Colonic mucosa (tissue), 4 donors: ENCODE data around the gene SPACA5. TPM values are rescaled to one million over a fixed set of nuclear protein-coding genes. Genes with fewer than 3 reads are reported as not detected.
"Not testable (repeated sequence)": the region's sequence is repeated elsewhere in the genome, so short reads cannot be mapped to it uniquely, and the experiment has no call there.

Source experiments
- DNase-seq: peaks from one replicate; pipeline ENCODE4 v3.0.0-alpha.2; 2020
- H3K27ac ChIP-seq: fragments of 200-600 bp; one replicate; pipeline ENCODE4 v1.8.0; 2021
- H3K27me3 ChIP-seq: fragments of 200-600 bp; one replicate; pipeline ENCODE4 v1.8.0; 2021
- H3K36me3 ChIP-seq: fragments of 200-600 bp; one replicate; pipeline ENCODE4 v1.8.0; 2021
- H3K4me1 ChIP-seq: fragments of 200-600 bp; one replicate; pipeline ENCODE4 v1.8.0; 2021; ENCODE audit warnings: mild to moderate bottlenecking
- H3K4me3 ChIP-seq: fragments of 200-600 bp; one replicate; pipeline ENCODE4 v1.8.0; 2021
- H3K9ac ChIP-seq, 2 donors: one replicate each; pipeline ENCODE4 v1.7.0; 2013; ENCODE audit warnings: control low read depth in 2 of 2, low read depth in 2 of 2, low read length in 2 of 2
- H3K9me3 ChIP-seq: fragments of 200-600 bp; one replicate; pipeline ENCODE4 v1.8.0; 2021
- intact Hi-C: fragments of 100-400 bp; cut with DNase I; formaldehyde crosslinking; loops from one replicate; pipeline ENCODE4 v1.14.1; 2022
- total RNA-seq, 2 donors: library from RNA; stranded (reverse); fragmentation: NEBNext Ultra II Directional in 1 of 2; extraction: Animal tissue kit (Norgen Biotek cat#: 25700) in 1 of 2; gene quantifications; one replicate each; pipeline ENCODE4 v1.2.1, GENCODE V29; 2021
- TF ChIP-seq, protein P1 (sequence below): fragments of 200-600 bp; IDR thresholded peaks from one replicate; pipeline ENCODE4 v1.8.0; 2022; ENCODE audit warnings: antibody characterized with exemption, mild to moderate bottlenecking
- donor health status: healthy.
- donor health status: DM: no; HTN: no; CAD: no.
- donor health status: DM: no; HTN: no; CAD: no.

Gene SPACA5
- total RNA-seq, 2 donors from 2014 or later, result not detected

DNA sequence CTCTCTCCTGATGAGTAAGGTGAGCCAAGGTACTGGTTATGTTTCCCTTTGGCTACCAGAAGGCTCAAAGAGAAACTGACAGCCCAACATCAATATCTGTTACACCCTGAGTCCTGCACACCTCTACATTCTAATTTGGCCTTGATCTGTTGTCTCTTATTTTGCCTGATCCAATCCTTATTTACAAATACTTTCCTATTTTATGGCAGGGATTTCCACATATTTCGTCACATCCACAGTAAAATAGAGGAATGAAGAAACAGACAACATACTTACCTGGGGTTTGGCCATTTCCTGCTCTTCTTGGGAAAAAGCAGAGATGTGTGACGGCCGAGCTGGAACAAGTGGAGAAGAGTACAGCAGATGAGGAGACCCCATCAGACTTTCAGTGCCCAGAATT lies 4.5 kb upstream of the SPACA5 start:
- Histone ChIP-seq H3K4me3 (no peak overlapping the region), H3K27me3 (no peaks in the 10 kb centered on the region), H3K4me1 (no peaks in the 10 kb centered on the region), H3K9ac (no peak overlapping the region), H3K36me3 (no peaks in the 10 kb centered on the region), H3K9me3 (no peaks in the 10 kb centered on the region), H3K27ac (no peak overlapping the region)
- TF ChIP-seq, protein P1, sequence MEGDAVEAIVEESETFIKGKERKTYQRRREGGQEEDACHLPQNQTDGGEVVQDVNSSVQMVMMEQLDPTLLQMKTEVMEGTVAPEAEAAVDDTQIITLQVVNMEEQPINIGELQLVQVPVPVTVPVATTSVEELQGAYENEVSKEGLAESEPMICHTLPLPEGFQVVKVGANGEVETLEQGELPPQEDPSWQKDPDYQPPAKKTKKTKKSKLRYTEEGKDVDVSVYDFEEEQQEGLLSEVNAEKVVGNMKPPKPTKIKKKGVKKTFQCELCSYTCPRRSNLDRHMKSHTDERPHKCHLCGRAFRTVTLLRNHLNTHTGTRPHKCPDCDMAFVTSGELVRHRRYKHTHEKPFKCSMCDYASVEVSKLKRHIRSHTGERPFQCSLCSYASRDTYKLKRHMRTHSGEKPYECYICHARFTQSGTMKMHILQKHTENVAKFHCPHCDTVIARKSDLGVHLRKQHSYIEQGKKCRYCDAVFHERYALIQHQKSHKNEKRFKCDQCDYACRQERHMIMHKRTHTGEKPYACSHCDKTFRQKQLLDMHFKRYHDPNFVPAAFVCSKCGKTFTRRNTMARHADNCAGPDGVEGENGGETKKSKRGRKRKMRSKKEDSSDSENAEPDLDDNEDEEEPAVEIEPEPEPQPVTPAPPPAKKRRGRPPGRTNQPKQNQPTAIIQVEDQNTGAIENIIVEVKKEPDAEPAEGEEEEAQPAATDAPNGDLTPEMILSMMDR, result no peak
- intact Hi-C loops, result no loop called here
- DNase-seq, result no peak

DNA sequence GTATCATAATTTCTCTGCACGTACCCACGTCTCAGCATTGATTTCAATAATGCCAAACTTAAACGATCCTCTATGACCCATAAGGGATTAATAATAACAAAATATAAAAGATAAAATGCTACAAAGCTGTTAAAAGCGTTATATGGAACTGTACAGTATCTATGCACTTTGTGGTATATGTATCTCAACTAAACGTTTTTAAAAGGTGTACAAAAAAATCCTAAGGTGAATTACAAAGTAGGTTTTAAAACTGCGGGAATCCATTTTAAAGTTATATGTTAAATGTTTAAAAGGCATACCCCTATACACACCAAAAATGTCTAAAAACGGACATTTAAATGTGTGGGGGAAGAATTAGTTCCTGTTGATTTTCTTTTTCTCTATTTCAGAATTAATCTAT lies 3.9 kb upstream of the SPACA5 start:
- Histone ChIP-seq H3K36me3 (no peaks in the 10 kb centered on the region), H3K9me3 (no peaks in the 10 kb centered on the region), H3K27ac (no peak overlapping the region), H3K4me3 (peak overlapping the region; percentile 40), H3K9ac (peak overlapping the region; percentile 71 to 72), H3K27me3 (no peaks in the 10 kb centered on the region), H3K4me1 (no peaks in the 10 kb centered on the region)
- intact Hi-C loops, result no loop called here
- DNase-seq, result no peak
- TF ChIP-seq, protein P1, result no peak

DNA sequence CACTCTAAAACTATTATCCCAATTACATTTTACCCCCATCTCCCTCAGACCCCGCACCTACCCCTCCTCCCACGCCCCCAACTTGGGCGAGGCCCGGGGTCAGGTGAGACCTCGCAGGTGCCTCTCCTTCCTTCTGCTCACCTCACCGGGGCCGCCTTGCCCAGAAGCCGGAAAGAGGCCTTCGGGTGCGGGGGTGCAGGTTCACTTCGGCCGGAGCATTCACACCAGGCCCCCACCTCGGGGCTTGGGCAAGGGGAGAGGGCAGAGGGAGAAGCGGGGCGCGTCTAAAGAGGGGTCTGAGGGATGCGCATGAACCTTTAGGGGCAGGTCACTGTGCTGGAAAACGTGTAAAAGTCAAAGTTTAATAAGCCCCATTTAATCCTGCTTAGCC lies 3.4 kb upstream of the SPACA5 start:
- DNase-seq, result peak; percentile 26
- intact Hi-C loops, result no loop called here
- TF ChIP-seq, protein P1, result no peak
- no peaks in the 10 kb centered on the region for H3K27me3 ChIP-seq
- no peak overlapping the region for H3K27ac ChIP-seq
- H3K4me1 ChIP-seq, result no peaks in the 10 kb centered on the region
- peak overlapping the region; percentile 71 to 72 for H3K9ac ChIP-seq
- no peaks in the 10 kb centered on the region for H3K36me3 ChIP-seq
- no peaks in the 10 kb centered on the region for H3K9me3 ChIP-seq
- peak overlapping the region; percentile 40 for H3K4me3 ChIP-seq

DNA sequence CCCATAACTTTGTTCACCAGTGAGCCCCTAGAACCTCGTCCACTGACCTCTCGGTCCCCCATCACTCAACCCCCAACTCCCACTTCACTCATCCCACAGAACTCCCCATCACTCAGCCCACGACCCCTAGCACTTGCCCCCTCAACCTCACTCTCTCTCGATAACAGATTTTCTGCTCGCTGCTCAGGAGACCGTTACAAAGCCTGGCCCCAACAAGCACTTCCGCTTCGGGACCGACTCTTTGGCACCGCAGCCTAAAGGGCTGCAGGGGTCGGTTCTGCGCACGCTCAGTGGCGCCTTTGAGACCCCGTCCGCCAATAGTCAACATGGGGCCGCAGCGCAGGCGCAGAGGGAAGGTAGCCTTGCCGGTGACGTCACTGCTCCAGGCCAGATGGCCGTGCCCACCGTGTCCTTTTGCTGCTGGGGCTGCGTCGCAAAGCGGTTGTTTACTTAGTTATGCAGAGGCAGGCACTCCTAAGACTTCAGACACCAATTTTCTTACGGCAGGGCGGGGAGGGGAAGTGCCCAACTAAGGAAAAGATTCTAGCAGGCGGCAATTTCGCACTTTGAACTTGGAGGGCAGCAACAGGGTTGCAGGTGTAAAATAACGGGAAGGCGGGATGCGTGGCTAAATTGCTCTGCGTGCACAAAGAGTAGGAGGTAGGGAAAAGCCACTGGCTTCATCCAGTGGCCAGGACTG lies 2.9 kb upstream of the SPACA5 start, which contains the start of gene ZNF182:
TSS of gene ZNF182 (minus strand) at position 232 of the 700 bp plus-strand sequence. CDS start 1,380 bp downstream, outside the sequence.
- H3K9ac ChIP-seq, result peak within 1 kb of the TSS; percentile 71 to 72
- intact Hi-C loops, result no loop called here
- H3K4me3 ChIP-seq, result peak within 1 kb of the TSS; percentile 40
- no peak within 1 kb of the TSS for H3K27ac ChIP-seq
- no peaks in the 10 kb centered on the region for H3K27me3 ChIP-seq
- TF ChIP-seq, protein P1, result no peak
- peak; percentile 91 for DNase-seq
- H3K9me3 ChIP-seq, result no peaks in the 10 kb centered on the region
- no peaks in the 10 kb centered on the region for H3K36me3 ChIP-seq
- no peaks in the 10 kb centered on the region for H3K4me1 ChIP-seq

DNA sequence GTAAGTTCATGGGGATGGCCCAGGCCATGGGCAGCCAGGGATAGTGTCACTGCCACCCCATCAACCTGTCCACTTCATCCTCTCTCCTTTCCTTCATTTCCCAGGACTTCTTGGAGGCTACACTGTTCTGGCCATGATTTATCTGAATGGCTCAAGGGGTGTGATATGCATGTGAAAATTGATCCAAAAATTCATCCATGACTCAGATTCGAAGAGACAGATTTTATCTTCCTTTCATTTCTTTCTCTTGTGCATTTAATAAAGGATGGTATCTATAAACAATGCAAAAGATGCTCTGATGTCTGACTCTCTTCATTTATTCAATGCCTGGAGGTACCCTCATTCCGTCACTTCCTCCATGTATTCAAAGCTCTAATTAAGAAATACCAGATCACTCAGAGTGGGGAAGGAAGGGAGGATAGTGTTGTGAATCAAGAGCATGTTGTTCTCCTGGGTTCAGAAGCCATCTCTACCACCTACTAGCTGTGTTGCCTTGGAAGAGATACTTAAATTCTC lies 2.7 kb downstream of the SPACA5 start:
- intact Hi-C loops, H3K27me3 ChIP-seq, H3K36me3 ChIP-seq, H3K9ac ChIP-seq, H3K4me1 ChIP-seq, H3K4me3 ChIP-seq, H3K9me3 ChIP-seq, DNase-seq, H3K27ac ChIP-seq: not testable (repeated sequence)

DNA sequence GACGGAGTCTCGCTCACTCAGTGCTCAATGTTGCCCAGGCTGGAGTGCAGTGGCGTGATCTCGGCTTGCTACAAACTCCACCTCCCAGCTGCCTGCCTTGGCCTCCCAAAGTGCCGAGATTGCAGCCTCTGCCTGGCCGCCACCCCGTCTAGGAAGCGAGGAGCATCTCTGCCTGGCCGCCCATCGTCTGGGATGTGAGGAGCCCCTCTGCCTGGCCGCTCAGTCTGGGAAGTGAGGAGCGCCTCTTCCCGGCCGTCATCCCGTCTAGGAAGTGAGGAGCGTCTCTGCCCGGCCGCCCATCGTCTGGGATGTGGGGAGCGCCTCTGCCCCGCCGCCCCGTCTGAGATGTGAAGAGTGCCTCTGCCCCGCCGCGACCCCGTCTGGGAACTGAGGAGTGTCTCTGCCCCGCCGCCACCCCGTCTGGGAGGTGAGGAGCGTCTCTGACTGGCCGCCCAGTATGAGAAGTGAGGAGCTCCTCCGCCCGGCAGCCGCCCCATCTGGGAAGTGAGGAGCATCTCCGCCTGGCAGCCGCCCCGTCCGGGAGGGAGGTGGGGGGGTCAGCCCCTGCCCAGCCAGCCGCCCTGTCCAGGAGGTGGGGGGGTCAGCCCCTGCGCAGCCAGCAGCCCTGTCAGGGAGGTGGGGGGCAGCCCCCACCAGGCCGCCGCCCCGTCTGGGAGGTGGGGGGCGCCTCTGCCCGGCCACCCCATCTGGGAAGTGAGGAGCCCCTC lies 10.0 kb downstream of the SPACA5 start:
- H3K27me3 ChIP-seq, H3K36me3 ChIP-seq, H3K9me3 ChIP-seq, intact Hi-C loops, H3K9ac ChIP-seq, H3K4me1 ChIP-seq, H3K4me3 ChIP-seq, H3K27ac ChIP-seq, DNase-seq: not testable (repeated sequence)

DNA sequence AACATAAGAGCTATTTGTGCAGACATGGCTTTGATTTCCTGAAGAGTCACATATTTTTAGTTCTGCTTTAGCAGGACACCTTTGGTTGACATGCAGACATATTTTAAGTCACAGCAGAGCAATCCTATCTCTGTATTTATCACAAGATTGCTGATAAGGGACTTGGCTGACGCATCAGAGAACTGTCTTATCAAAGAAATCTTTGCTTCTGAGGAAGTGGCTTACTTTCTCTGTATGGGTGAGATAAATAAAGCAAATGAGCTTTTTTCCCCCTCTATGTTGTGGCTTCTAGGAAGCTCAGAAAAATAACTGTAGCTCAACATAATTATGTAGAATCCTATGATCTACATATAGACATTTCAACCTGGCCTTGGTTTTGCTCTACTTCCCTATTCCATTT lies 13.1 kb downstream of the SPACA5 start:
- H3K4me1 ChIP-seq, H3K27ac ChIP-seq, intact Hi-C loops, H3K27me3 ChIP-seq, H3K36me3 ChIP-seq, H3K4me3 ChIP-seq, DNase-seq, H3K9me3 ChIP-seq, H3K9ac ChIP-seq: not testable (repeated sequence)

DNA sequence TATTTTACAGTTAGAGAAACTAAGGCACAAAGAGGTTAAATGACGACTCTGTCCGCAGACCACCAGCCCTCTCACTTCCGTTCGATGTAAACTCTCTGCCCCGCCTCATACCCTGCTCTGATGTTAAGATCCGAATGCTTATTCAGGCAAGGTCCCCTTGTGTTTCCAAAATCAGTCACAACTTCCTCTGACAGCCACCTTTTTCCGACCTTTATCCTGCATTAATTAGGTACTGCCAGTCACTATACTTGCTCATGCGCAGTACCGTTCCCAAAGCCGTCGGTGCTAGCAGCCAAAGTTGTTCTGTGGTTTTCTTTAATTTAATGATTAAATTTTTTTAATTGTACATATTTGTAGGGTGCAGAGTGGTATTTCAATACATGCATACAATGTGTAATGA lies 13.7 kb downstream of the SPACA5 start:
- H3K36me3 ChIP-seq, H3K27ac ChIP-seq, DNase-seq, H3K9me3 ChIP-seq, H3K27me3 ChIP-seq, intact Hi-C loops, H3K9ac ChIP-seq, H3K4me3 ChIP-seq, H3K4me1 ChIP-seq: not testable (repeated sequence)
